ENCODE measurements around the gene PHETA1.

DNA sequence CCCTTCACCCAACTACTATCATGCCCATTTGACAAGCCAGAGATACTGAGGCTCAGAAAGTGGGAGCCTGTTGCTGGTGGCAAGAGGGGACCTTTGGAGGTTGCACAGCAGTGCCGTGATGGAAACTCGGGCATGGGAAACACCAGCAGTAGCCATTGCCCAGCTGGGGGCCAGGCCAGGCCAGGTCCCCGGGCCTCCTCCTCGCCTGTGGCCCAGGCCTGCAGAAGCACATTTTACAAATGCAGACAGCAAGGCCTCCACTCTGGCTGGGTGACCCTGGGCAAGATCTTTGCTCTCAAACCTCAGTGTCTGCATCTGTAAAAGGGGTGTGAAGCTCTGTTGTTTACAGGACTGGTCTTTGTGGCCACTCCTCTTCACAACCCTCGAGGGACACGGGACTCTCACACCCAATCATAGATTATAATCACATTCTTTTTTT lies 32.3 kb upstream of the PHETA1 start:
- TF ChIP-seq, protein P1, sequence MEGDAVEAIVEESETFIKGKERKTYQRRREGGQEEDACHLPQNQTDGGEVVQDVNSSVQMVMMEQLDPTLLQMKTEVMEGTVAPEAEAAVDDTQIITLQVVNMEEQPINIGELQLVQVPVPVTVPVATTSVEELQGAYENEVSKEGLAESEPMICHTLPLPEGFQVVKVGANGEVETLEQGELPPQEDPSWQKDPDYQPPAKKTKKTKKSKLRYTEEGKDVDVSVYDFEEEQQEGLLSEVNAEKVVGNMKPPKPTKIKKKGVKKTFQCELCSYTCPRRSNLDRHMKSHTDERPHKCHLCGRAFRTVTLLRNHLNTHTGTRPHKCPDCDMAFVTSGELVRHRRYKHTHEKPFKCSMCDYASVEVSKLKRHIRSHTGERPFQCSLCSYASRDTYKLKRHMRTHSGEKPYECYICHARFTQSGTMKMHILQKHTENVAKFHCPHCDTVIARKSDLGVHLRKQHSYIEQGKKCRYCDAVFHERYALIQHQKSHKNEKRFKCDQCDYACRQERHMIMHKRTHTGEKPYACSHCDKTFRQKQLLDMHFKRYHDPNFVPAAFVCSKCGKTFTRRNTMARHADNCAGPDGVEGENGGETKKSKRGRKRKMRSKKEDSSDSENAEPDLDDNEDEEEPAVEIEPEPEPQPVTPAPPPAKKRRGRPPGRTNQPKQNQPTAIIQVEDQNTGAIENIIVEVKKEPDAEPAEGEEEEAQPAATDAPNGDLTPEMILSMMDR (IDR thresholded peaks at IDR 0.05), result no peak
- no peak for TF ChIP-seq ZFX (IDR thresholded peaks at IDR 0.05; ENCODE audit: borderline replicate concordance)
